GM10248 (cell line): ENCODE results near the gene TTLL6.

Experiments
- CTCF ChIA-PET: fragments of 300-600 bp; sonication (Branson Sonifier 250); formaldehyde crosslinking; extraction: SDS; loops from one replicate; lab custom pipeline; 2021; ENCODE audit warnings: antibody characterized with exemption; lab: Yijun Ruan, JAX
- POLR2A ChIA-PET: fragments of 350-650 bp; sonication (Branson Sonifier 250); formaldehyde crosslinking; extraction: SDS; loops from one replicate; lab custom pipeline; 2020; ENCODE audit warnings: antibody characterized with exemption; lab: Yijun Ruan, JAX
- DNase-seq: peaks from one replicate; pipeline ENCODE4 v3.0.0; 2012; ENCODE audit errors: extremely low spot score
- TF ChIP-seq, protein P1 (sequence below): IDR thresholded peaks from 2 replicates; pipeline ENCODE4 v1.5.1; 2012; ENCODE audit warnings: mild to moderate bottlenecking, low read depth; ENCODE audit errors: extremely low read depth, missing control alignments, control extremely low read depth

The TTLL6 gene

GRCh38 chr17:48752399-48753288 is 64.4 kb downstream of the TTLL6 start:
- TF ChIP-seq, protein P1, sequence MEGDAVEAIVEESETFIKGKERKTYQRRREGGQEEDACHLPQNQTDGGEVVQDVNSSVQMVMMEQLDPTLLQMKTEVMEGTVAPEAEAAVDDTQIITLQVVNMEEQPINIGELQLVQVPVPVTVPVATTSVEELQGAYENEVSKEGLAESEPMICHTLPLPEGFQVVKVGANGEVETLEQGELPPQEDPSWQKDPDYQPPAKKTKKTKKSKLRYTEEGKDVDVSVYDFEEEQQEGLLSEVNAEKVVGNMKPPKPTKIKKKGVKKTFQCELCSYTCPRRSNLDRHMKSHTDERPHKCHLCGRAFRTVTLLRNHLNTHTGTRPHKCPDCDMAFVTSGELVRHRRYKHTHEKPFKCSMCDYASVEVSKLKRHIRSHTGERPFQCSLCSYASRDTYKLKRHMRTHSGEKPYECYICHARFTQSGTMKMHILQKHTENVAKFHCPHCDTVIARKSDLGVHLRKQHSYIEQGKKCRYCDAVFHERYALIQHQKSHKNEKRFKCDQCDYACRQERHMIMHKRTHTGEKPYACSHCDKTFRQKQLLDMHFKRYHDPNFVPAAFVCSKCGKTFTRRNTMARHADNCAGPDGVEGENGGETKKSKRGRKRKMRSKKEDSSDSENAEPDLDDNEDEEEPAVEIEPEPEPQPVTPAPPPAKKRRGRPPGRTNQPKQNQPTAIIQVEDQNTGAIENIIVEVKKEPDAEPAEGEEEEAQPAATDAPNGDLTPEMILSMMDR: no peak
- POLR2A ChIA-PET: no interaction called here

DNA sequence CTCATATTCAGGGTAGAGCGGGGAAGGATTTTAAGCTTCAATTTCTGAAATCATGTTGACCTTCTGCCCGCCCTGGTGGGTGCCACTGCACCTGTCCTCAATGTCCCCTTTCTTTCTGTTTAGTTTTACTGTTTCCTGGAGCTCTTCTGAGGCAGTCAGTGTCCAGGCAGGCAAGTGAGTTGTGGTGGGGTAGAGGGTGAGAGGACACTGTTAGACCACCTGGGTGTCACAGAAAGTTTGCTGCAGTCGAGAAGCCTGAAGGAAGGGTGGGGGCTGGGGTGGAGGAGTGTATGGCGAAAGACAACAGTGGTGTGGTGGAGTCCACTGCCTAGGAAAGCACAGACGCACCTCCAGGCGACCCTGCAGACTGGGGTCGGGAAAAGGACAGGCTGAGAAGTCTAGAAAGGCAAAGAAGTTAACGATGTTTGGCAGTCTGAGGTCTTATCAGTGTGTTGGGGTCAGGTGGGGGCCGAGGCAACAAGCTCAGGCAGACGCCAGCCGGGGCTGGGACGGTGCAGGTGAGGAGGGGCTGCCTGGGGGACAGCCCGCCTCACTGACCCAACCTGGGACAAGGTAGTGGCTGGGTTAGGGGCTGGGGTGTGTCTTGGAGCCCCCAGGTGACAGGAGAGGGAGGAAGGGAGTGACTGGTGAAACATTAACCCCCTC is 65.2 kb downstream of the TTLL6 start:
- CTCF ChIA-PET: interaction anchor here (0.7 to 2.2 kb wide), 7 partner anchors 14 to 127 kb away, joined by 3 to 8 read pairs (median 5); no protein-coding TSS in a partner anchor
- TF ChIP-seq, protein P1: no peak
- DNase-seq: no peak
- POLR2A ChIA-PET: interaction anchor here (0.6 kb wide), 1 partner anchor 21 kb away, joined by 3 read pairs; no protein-coding TSS in a partner anchor

More at GRCh38 chr17:48752399-48753288, 64.4 kb downstream of the TTLL6 start:
- no peak for DNase-seq
- CTCF ChIA-PET: interaction anchor here (0.8 to 2.2 kb wide), 3 partner anchors 27 to 126 kb away, joined by 3 to 8 read pairs (median 6); no protein-coding TSS in a partner anchor

- TF ChIP-seq, protein P1: no peak
- no peak for DNase-seq
- CTCF ChIA-PET: interaction anchor here (0.7 to 2.2 kb wide), 7 partner anchors 13 to 128 kb away, joined by 3 to 8 read pairs (median 5); no protein-coding TSS in a partner anchor
- POLR2A ChIA-PET: interaction anchor here (0.6 kb wide), 1 partner anchor 20 kb away, joined by 3 read pairs; no protein-coding TSS in a partner anchor
Observed at GRCh38 chr17:48751172-48751571, 65.9 kb downstream of the TTLL6 start.

DNA sequence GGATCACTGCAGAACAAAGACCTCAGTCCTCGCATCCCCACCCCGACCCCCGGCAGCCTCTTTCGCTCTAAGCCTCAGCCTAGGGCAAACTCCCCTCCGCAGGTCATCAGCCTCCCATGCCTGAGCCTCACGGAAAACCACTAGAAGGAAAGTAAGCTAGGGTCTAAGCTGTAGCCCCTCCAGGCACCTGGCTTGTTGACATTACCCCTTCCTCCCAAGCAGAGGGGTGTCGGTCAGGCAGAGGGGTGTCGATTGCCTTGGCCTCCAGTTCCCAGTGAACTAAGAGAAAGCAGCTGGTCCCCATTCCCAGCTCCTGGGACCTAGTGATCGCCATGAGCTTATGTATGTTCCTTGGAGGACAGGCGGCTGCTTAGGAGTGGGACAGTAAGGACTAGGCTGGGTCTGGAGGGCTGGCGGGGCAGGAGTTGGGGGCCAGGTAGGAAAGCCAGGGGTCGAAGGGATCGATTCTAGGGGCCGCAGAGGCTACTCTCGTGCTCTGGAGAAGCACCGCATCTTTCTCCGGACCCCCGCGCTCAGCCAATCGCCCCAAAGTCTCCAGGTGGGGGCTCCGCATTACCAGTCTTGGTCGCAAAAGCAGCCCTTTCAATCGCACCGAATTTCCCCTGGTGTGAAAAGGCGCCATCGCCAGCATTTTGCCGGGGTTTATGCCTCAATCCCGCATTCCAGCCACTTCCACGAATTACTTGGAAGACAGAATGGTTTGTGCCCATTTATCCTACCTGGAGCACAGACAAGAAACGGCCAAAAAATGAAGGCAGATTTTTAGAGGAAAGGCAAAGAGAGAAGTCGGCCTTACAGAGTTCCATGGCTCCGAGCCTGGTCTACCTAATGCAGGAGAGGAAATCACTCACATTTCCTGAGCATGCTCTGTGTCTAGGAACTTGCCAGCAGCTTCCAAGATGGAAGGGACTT is 67.1 kb downstream of the TTLL6 start:
- POLR2A ChIA-PET: no interaction called here
- DNase-seq: no peak
- CTCF ChIA-PET: interaction anchor here (1.2 to 4.0 kb wide), 4 partner anchors 25 to 129 kb away, joined by 3 to 18 read pairs (median 5); no protein-coding TSS in a partner anchor
- TF ChIP-seq, protein P1: no peak

DNA sequence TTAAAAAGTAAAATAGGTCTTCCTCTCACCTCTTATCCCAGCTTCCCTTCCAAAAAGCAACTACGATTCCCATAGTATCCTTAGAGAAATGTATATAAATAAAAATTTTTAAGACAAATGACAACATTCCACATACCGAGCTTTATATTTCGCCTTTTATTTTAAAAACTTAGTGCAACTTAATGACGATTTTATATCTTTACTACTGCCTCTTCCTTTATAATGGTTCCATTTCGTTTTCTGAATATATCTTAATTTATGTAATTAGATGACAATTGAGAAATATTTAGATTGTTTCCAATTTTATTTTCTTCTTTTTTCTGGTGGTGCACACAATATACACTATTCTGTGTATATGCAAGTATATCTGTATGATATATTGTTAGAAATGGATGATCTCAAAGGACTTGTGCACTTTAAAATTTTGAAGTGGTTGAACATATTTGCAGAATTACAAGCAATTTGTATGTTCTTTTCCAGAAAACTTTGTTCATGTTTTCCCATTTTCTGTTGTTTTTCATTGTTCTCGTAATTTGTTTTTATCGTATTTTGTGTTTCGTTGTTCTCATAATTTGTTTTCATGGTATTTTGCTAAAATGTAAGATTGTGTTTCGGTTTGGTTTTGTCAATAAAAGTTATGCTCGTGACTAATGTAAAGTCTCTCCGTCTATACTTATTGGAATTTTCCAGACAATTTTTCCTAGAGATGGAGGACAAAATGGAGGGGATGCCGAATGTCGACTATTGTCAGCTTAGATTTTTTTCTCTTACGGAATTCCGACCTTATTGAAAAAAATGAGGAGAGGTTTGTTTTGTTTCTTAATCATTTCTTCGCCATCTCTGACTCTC is 68.1 kb downstream of the TTLL6 start:
- POLR2A ChIA-PET: no interaction called here
- CTCF ChIA-PET: interaction anchor here (1.2 to 4.0 kb wide), 3 partner anchors 24 to 130 kb away, joined by 3 to 18 read pairs (median 4); no protein-coding TSS in a partner anchor

More for the DNA sequence above, 68.1 kb downstream of the TTLL6 start:
- TF ChIP-seq, protein P1: no peak
- DNase-seq: no peak
